ENCODE measurements around the gene ZMIZ1. TPM values are rescaled to one million over a fixed set of nuclear protein-coding genes. Genes with fewer than 3 reads are reported as not detected.
A peak's percentile ranks its signal among the peaks of the same experiment; 100 is the strongest.

ZMIZ1 gene
- total and polyA plus RNA-seq, 8 donors = 63.1 to 87.2 (median 76.8) TPM

- no peaks in the 10 kb centered on the region for H3K27me3 ChIP-seq
- peak; percentile 7 for ATAC-seq
- peaks cover 0 to 50% of the 10 kb centered on the region in 2 donors for H3K4me1 ChIP-seq
- no peak overlapping the region for H3K4me3 ChIP-seq
- H3K27ac ChIP-seq = peak overlapping the region in 1 of 2 donors; percentile 60
- DNase-seq = peak in 1 of 4 donors; percentile 68
- TF ChIP-seq, protein P1, sequence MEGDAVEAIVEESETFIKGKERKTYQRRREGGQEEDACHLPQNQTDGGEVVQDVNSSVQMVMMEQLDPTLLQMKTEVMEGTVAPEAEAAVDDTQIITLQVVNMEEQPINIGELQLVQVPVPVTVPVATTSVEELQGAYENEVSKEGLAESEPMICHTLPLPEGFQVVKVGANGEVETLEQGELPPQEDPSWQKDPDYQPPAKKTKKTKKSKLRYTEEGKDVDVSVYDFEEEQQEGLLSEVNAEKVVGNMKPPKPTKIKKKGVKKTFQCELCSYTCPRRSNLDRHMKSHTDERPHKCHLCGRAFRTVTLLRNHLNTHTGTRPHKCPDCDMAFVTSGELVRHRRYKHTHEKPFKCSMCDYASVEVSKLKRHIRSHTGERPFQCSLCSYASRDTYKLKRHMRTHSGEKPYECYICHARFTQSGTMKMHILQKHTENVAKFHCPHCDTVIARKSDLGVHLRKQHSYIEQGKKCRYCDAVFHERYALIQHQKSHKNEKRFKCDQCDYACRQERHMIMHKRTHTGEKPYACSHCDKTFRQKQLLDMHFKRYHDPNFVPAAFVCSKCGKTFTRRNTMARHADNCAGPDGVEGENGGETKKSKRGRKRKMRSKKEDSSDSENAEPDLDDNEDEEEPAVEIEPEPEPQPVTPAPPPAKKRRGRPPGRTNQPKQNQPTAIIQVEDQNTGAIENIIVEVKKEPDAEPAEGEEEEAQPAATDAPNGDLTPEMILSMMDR (IDR thresholded peaks at IDR 0.05) = no peak
- peaks cover 8 to 100% of the 10 kb centered on the region in 2 donors for H3K36me3 ChIP-seq
- no peaks in the 10 kb centered on the region for H3K9me3 ChIP-seq
- intact Hi-C loops (cut with DNase I) = no loop called here
Measured at GRCh38 chr10:79299397-79300241, 230.9 kb downstream of the ZMIZ1 start.

- Histone ChIP-seq H3K27ac (no peak overlapping the region), H3K36me3 (peaks cover 8 to 100% of the 10 kb centered on the region in 2 donors), H3K9me3 (no peaks in the 10 kb centered on the region), H3K4me1 (peaks cover 0 to 42% of the 10 kb centered on the region in 2 donors), H3K27me3 (no peaks in the 10 kb centered on the region), H3K4me3 (no peak overlapping the region)
- intact Hi-C loops (cut with DNase I) = no loop called here
- DNase-seq (peak in 1 of 4 donors; percentile 62), ATAC-seq (no peak)
- TF ChIP-seq, protein P1 (IDR thresholded peaks at IDR 0.05) = no peak
Measured at GRCh38 chr10:79300711-79301110, 231.9 kb downstream of the ZMIZ1 start.

DNA sequence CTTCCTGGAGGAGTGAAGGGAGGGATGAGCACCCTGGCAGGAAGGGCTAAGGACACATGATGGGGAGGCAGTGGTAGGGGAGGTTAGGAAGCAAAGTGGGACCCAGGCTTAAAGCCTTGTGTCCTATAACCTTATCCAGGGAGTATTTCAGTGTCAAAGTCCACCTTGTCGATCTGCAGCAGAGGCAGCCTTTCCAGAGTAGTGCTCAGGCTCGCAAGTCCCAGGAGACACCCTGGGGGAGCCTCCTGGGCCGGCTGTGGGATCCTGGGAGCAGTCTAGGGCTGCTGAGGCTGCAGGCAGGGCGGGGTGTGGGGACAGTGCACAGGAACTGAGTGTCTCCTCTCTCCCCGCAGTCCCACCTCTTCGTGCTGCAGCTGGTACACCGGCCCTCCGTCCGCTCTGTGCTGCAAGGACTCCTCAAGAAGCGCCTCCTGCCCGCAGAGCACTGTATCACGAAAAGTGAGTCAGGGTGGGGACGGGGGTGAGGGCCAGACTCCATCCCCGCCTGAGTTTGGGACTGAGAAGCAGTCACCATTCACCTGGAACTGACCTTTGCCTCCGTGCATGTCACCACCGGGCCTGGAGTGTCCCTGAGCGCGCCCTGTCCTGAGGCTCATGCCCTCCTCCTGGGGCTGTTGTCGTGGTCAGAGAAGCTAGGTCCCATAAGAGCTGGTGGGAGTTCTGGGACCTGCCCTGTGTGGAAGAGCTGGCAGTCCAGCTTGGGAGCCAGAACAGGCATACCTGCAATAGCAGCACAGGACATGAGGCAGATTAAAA is 233.2 kb downstream of the ZMIZ1 start:
- peak in 1 of 4 donors; percentile 71 for DNase-seq
- no peak overlapping the region for H3K4me3 ChIP-seq
- no peak for ATAC-seq
- intact Hi-C loops (cut with DNase I) = no loop called here
- H3K27me3 ChIP-seq = no peaks in the 10 kb centered on the region
- no peaks in the 10 kb centered on the region for H3K9me3 ChIP-seq
- TF ChIP-seq, protein P1 (IDR thresholded peaks at IDR 0.05) = no peak
- peaks cover 8 to 100% of the 10 kb centered on the region in 2 donors for H3K36me3 ChIP-seq
- no peak overlapping the region for H3K27ac ChIP-seq
- peaks cover 0 to 29% of the 10 kb centered on the region in 2 donors for H3K4me1 ChIP-seq

- peaks cover 8 to 100% of the 10 kb centered on the region in 2 donors for H3K36me3 ChIP-seq
- peak in 1 of 4 donors; percentile 67 for DNase-seq
Measured at GRCh38 chr10:79303631-79304478, 235.1 kb downstream of the ZMIZ1 start.

More at GRCh38 chr10:79303631-79304478, 235.1 kb downstream of the ZMIZ1 start:
- ATAC-seq = no peak
- no peak overlapping the region for H3K4me3 ChIP-seq
- TF ChIP-seq, protein P1 (IDR thresholded peaks at IDR 0.05) = no peak
- H3K27ac ChIP-seq = no peak overlapping the region
- no peaks in the 10 kb centered on the region for H3K9me3 ChIP-seq
- no peaks in the 10 kb centered on the region for H3K27me3 ChIP-seq
- peaks cover 0 to 13% of the 10 kb centered on the region in 2 donors for H3K4me1 ChIP-seq
- intact Hi-C loops (cut with DNase I) = no loop called here

Data from left lung (tissue), 10 donors.